NCI-H345 treated with DMSO at 0.1 percent for 48 hours (cell line): ENCODE results near the gene PRSS36.
"Not testable (repeated sequence)": the region's sequence is repeated elsewhere in the genome, so short reads cannot be mapped to it uniquely, and the experiment has no call there.

Experiments
- DNase-seq: peaks from one replicate; lab custom pipeline; 2025; ENCODE audit not compliant: unreplicated experiment; lab: John Stamatoyannopoulos, UW

The PRSS36 gene

DNA sequence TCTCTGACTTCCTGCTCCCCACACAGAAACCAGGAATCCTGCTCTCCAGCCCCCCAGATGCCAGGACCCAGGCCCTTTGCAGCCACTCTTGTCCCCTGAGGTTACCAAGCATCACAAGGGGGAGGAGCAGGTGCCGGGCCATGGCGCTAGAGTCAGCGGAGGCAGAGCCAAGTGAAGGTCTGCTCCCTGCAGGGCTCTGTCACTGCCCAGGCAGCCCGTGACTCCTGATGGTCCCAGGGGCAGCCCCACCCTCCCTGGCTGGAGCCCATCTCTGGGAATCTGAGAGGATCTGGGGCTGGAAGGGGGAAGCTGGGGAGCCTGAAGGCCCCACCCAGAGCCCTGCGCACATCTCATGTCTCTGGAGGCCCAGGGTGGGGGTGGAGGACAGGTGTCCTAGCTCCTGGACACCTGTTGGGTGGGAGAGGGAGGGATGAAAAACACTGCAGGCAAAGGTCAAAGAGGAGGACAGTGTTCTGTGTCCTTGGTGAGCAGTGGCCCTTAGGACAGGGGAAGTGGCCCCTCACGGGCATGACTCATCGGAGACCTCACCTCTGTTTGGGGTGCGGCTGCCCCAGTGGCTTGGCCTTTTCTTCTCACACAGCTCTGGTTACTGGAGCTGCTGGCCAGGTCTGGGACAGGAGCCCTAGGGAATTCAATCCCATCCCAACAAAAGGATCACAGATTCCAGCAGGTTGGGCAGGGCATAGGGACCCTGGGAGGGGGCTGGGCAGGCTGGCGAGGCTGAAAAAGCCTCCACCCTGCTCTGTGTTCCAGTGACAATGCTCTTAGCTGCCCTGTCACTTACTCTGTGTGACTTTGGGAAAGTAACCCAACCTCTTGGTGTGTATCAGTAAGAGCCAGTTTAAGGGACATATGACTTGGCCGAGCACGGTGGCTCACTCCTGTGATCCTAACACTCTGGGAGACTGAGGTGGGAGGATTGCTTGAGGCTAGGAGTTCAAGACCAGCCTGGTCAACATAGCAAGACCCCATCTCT, at the start of gene PRSS36:
Gene PRSS36, minus strand, starts transcription at position 173 of the 997 bp plus-strand sequence. Its CDS starts 31 bp downstream, at position 142.
- no peak for DNase-seq

DNA sequence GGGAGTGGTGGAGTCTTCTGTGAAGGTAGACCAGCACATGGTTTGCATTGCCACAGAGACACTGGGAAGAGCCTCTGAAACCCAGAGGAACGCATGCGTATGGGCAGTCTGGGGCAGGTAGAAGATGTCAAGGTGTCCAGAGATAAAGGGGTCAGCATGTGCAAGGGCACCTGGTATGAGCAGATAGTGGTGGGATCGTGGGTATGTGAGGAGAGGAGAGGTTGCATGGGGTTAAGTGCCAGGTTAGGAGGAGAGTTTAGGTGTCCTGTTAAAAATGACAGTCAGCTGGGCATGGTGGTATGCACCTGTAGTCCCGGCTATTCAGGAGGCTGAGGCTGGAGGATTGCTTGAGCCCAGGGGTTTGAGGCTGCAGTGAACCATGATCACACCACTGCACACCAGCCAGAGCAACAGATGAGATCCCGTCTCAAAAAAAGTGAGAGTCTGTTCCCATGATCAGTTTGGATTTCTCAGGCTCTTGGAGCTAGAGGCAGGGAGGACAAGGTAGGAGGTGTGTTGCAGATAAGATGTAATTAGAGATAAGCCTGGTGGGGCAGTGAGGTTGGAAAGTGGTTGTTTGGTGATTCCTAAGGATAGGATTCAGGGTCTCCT, 49.7 kb upstream of the PRSS36 start:
- no peak for DNase-seq

- DNase-seq = no peak
Observed at GRCh38 chr16:31198207-31198882, 48.5 kb upstream of the PRSS36 start.

DNA sequence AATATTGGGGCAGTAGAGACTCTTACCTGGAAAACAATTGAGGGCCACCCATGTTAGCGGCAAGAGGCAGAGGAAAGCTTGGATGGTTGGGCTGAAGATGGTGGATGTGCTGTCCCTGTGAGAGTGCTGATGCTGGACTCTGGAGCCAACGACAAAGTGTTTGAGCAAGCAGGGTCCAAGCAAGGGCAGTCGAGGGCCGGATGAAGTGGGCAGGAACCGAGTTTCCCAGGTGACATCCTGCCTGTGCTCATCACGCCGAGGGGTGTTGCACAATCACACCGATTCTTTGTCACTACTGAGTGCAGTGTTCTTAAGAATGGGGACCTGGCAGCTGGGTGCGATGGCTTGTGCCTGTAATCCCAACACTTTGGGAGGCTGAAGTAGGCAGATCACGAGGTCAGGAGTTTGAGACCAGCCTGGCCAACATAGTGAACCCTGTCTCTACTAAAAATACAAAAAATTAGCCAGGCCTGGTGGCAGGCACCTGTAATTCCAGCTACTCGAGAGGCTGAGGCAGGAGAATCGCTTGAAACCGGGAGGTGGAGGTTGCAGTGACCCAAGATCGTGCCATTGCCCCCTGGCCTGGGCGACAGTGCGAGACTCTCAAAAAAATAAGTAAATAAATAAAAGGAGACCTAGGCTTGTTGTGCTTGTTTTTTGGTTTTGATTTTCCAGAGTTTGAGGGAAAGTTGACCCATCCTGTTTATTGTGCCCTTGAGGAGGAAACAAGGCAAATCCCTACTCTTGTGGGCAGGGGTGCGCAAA, 46.6 kb upstream of the PRSS36 start:
- no peak for DNase-seq

GRCh38 chr16:31195861-31196260, 46.0 kb upstream of the PRSS36 start:
- not testable (repeated sequence) for DNase-seq

DNA sequence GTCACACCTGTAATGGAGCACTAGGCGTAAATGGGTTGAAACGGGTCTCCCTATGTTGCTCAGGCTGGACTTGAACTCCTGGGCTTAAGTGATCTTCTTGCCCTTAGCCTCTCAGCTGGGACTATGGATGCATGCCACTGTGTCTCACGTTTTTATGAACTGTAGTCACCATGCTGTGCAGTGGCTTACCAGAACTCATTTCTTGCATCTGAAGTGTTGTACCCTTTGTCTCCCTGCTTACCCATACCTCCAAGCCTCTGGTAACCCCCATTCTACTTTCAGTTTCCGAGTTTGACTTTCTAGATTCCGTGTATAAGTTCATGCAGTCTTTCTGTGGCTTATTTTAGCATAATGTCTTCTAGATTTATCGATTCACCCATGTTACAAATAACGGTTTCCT, 45.0 kb upstream of the PRSS36 start:
- no peak for DNase-seq

DNA sequence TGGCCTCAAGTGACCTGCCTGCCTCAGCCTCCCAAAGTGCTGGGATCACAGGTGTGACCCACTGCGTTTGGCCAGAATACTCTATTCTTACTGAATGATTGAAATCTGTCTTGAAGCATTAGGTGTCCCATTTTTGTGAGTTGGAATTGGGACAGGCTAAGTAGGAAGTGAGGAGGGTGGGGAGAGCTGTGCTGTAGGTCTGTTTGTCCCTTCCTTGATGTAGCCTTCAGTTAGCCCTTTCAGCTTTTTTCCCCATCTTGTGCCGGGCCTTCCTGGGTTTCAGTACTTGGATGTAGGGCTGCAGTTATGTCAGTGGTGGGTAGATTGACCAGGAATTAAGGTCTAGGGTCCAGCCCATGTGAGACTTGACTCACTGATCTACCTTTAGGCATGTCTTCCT, 44.0 kb upstream of the PRSS36 start:
- DNase-seq = no peak

DNA sequence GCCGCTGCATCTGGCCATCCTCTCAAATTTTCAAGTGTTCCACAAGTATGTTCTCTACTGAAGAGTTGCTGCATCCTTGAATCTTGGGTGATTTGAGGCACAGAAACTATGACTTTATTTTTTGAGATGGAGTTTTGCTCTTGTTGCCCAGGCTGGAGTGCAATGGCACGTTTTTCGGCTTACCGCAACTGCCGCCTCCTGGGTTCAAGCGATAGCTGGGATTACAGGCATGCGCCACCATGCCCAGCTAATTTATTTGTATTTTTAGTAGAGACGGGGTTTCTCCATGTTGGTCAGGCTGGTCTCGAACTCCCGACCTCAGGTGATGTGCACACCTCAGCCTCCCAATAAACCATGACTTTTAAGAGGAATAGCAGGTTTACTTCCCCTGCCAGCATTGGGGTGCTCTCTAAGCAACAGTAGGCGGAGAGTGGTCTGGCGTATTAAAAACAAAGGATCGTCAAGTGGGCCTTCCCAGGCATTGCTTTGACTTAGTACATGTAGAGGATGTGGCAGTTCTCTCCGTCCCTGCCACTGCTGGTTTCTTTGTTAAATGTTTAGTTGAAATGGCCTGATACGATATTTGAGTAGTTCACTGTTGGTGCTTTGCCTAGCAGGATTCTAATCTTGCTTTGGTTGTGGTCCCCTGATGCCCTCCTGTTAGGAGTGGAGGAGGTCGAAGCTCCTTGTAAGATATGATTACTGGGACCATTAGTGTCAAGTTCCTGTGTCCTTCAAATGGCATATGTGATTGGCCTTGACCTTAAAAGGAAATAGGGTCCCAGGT, 43.2 kb upstream of the PRSS36 start:
- no peak for DNase-seq

DNA sequence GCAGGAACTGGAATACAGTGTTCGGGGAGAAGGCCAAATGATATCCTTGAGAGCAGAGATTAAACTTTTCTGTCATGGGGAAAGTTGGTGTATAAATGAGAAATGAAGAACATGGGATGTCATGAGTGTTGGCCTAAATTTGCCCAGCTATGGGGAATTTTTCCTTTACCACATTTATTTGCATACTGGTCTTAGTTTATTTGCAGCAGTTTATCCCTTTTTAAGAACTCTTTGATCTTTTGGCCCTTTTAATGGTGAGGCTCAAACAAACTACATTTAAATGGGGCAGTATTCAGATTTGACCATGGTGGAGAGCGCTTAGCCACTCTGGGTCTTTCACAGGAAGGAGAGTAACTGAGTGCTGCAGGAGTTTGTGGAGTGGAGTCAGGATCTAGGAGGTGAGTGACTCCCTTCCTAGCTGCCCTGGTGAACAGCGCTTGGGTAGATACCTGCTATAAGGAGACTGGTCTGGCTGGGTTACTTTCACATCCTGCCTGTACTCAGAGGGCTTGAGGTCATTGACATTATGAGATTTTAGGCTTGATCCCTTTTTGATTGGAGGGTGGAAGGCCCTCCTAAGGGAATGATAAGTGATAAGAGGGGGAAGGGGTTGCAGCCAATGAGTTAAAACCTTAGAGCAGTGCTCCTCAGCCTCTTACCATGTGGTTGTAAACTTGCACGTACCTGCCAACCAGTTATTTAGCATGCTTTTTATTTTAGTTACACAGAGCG, 42.0 kb upstream of the PRSS36 start:
- DNase-seq = no peak

GRCh38 chr16:31190818-31191444, 41.1 kb upstream of the PRSS36 start:
- DNase-seq = no peak

DNA sequence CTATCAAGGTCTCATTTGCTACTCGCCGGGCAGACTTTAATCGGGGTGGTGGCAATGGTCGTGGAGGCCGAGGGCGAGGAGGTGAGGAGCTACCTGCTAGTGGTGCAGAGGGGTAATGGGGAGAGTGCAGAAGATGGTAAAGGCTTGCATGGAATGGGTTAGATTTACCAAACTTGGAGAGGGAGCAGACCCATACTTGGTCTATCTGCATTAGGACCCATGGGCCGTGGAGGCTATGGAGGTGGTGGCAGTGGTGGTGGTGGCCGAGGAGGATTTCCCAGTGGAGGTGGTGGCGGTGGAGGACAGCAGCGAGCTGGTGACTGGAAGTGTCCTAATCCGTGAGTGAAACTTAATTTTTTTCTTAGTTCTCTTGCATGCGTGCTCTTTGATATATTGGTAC, 40.2 kb upstream of the PRSS36 start:
- no peak for DNase-seq

DNA sequence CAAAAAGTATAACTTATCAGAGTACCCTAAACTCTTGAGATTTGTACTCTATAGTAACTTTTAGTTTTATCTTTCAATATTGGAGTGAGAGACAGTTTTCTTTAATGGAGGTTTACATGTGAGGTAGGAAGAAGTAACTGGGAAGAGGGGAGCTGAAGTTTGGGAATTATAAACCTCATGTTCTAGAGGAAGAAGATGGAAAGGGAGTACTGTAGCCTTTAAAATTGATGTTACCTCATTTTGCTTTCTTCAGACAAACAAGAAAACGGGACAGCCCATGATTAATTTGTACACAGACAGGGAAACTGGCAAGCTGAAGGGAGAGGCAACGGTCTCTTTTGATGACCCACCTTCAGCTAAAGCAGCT, 39.5 kb upstream of the PRSS36 start:
- DNase-seq = no peak

GRCh38 chr16:31188450-31189411, 38.9 kb upstream of the PRSS36 start:
- DNase-seq = no peak

GRCh38 chr16:31187808-31188189, 37.9 kb upstream of the PRSS36 start:
- no peak for DNase-seq

GRCh38 chr16:31186930-31187807, 37.3 kb upstream of the PRSS36 start:
- DNase-seq = no peak

- no peak for DNase-seq
Observed at GRCh38 chr16:31186176-31186575, 36.3 kb upstream of the PRSS36 start.

DNA sequence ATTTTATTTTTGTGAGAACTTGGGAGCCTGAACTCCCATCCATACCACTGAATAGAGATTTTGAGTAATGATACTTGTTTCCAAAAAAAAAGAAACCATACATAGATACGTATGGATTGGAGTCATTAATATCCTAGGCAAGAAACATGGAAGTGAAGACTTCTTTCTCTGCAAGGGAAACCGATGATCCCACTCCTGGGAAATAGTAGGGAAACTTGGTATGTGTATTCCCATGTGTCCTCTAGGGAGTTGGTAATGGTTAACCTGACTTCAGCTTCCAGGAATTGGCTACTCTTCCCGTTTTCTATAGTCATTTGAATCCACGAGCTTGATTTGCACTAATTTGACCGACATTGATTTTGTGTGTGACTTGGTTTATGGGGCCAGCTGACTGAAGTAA, 35.5 kb upstream of the PRSS36 start:
- no peak for DNase-seq
